ENCODE measurements around the gene SLC5A2.
"Not testable (repeated sequence)": the region's sequence is repeated elsewhere in the genome, so short reads cannot be mapped to it uniquely, and the experiment has no call there.

The SLC5A2 gene

GRCh38 chr16:31532120-31532519 lies 49.2 kb downstream of the SLC5A2 start:
- no peak for DNase-seq

- DNase-seq = no peak
Observed at GRCh38 chr16:31532896-31533295, 50.0 kb downstream of the SLC5A2 start.

- DNase-seq = peak; percentile 51
Observed at GRCh38 chr16:31535737-31536136, 52.8 kb downstream of the SLC5A2 start.

- DNase-seq = no peak
Observed at GRCh38 chr16:31536804-31537361, 54.0 kb downstream of the SLC5A2 start.

GRCh38 chr16:31537362-31538242 lies 54.7 kb downstream of the SLC5A2 start:
- no peak for DNase-seq

GRCh38 chr16:31538243-31538598 lies 55.3 kb downstream of the SLC5A2 start:
- not testable (repeated sequence) for DNase-seq

GRCh38 chr16:31539762-31540161 lies 56.8 kb downstream of the SLC5A2 start:
- DNase-seq = not testable (repeated sequence)

All from GDM1 (cell line).